Activated CD4-positive, alpha-beta T cell treated with anti-CD3 and anti-CD28 coated beads, Interleukin-2, amount 10 ng/mL, durations not matched to agents 24 days and 14 days (primary cell): Measurements from ENCODE around the gene RAB11FIP3. TPM values are rescaled to one million over a fixed set of nuclear protein-coding genes. Genes with fewer than 3 reads are reported as not detected.

Source experiments
- DNase-seq: peaks from one replicate; pipeline ENCODE4 v3.0.0; 2022
- H3K27ac Mint-ChIP-seq: one replicate; pipeline ENCODE4 v1.8.0; 2022; ENCODE audit warnings: mild to moderate bottlenecking, mixed read lengths
- H3K27me3 Mint-ChIP-seq: one replicate; pipeline ENCODE4 v1.8.0; 2022; ENCODE audit warnings: mixed read lengths
- H3K36me3 Mint-ChIP-seq: one replicate; pipeline ENCODE4 v1.8.0; 2022; ENCODE audit warnings: low read depth, mild to moderate bottlenecking, mixed read lengths
- H3K4me1 Mint-ChIP-seq: one replicate; pipeline ENCODE4 v1.8.0; 2021; ENCODE audit warnings: mixed read lengths
- H3K4me3 Mint-ChIP-seq: one replicate; pipeline ENCODE4 v1.8.0; 2022; ENCODE audit warnings: mild to moderate bottlenecking, moderate library complexity, mixed read lengths
- H3K9me3 Mint-ChIP-seq: one replicate; pipeline ENCODE4 v1.8.0; 2021; ENCODE audit warnings: mixed read lengths
- intact Hi-C: fragments of 100-400 bp; cut with micrococcal nuclease; formaldehyde crosslinking; loops from one replicate; pipeline ENCODE4 v1.15.1; 2023
- total RNA-seq: library from RNA; stranded (reverse); gene quantifications from 2 replicates; pipeline ENCODE4 v1.2.3, GENCODE V29; 2022

RAB11FIP3 gene
- total RNA-seq, 1 donor from 2014 or later = 40.2 TPM

GRCh38 chr16:548586-548985, 123.1 kb downstream of the RAB11FIP3 start:
- Mint-ChIP-seq H3K27ac (no peak overlapping the region), H3K36me3 (peaks cover 8% of the 10 kb centered on the region), H3K9me3 (no peaks in the 10 kb centered on the region), H3K4me3 (no peak overlapping the region), H3K27me3 (no peaks in the 10 kb centered on the region), H3K4me1 (no peaks in the 10 kb centered on the region)
- intact Hi-C loops = no loop called here
- DNase-seq = no peak

GRCh38 chr16:549544-550263, 124.3 kb downstream of the RAB11FIP3 start:
- no peaks in the 10 kb centered on the region for H3K4me1 Mint-ChIP-seq
- intact Hi-C loops = no loop called here
- no peaks in the 10 kb centered on the region for H3K27me3 Mint-ChIP-seq
- no peaks in the 10 kb centered on the region for H3K9me3 Mint-ChIP-seq
- H3K27ac Mint-ChIP-seq = no peak overlapping the region
- H3K4me3 Mint-ChIP-seq = no peak overlapping the region
- peaks cover 10% of the 10 kb centered on the region for H3K36me3 Mint-ChIP-seq
- no peak for DNase-seq

GRCh38 chr16:551210-551609, 125.8 kb downstream of the RAB11FIP3 start:
- Mint-ChIP-seq H3K4me1 (no peaks in the 10 kb centered on the region), H3K27ac (no peak overlapping the region), H3K9me3 (no peaks in the 10 kb centered on the region), H3K4me3 (no peak overlapping the region), H3K36me3 (peaks cover 4% of the 10 kb centered on the region), H3K27me3 (no peaks in the 10 kb centered on the region)
- intact Hi-C loops = no loop called here
- no peak for DNase-seq

- no peak overlapping the region for H3K4me3 Mint-ChIP-seq
- peaks cover 4% of the 10 kb centered on the region for H3K36me3 Mint-ChIP-seq
- H3K27me3 Mint-ChIP-seq = no peaks in the 10 kb centered on the region
- no peak overlapping the region for H3K27ac Mint-ChIP-seq
- H3K4me1 Mint-ChIP-seq = no peaks in the 10 kb centered on the region
- DNase-seq = no peak
- H3K9me3 Mint-ChIP-seq = no peaks in the 10 kb centered on the region
- intact Hi-C loops = no loop called here
Observed at GRCh38 chr16:552171-552570, 126.7 kb downstream of the RAB11FIP3 start.

DNA sequence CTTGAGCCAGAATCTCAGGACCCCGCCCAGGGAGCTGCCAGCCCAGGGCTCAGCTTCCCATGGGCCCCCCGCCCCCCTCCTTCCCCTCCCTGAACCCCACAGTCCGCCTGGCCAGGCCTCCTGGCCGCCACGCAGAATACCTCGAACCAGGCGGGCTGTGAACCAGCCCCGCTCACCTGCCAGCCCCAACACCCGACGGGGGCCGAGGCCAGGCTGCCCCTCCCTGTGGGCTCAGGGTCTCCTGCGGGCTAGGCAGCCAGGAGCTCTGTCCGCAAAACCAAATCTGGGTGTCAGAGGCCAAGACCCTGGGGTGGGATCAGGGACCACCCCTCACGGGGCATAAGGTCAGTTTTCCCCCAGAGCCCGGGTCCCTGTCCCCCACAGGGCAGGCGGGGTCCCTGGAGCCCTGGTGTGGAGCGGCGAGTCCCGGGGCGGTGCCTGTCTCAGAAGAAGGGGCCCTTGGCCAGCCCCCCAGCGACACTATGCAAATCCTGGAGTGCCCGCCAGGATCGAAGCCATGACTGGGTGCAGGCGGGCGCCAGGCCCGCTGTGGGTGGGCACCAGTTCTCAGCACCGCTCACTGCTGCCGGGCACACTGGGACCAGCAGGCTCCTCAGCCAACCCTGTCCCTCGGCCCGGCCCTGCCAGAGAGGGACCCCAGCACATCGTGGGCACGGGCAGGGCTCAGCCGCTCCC, 128.3 kb downstream of the RAB11FIP3 start:
- no peak for DNase-seq
- H3K9me3 Mint-ChIP-seq = no peaks in the 10 kb centered on the region
- no peaks in the 10 kb centered on the region for H3K4me1 Mint-ChIP-seq
- peaks cover 4% of the 10 kb centered on the region for H3K36me3 Mint-ChIP-seq
- H3K27me3 Mint-ChIP-seq = peaks cover 4% of the 10 kb centered on the region
- intact Hi-C loops = no loop called here
- H3K4me3 Mint-ChIP-seq = no peak overlapping the region
- H3K27ac Mint-ChIP-seq = no peak overlapping the region

DNA sequence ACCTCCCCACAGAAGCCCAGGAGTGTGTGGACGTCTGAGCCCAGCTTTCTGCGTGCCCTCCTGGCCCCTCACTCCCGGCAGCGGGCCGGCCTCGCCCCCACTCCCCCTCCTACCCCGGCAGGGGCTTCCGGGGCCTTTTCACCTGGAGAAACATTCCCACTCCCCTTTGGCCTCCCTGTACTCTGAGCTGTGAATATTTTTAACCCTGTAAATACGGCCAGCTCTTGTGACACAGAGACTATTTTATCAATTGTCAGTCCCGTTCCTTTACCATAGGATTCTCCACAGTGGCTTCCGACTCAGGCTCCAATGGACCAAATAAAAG, 128.8 kb downstream of the RAB11FIP3 start:
- no peaks in the 10 kb centered on the region for H3K4me1 Mint-ChIP-seq
- H3K4me3 Mint-ChIP-seq = no peak overlapping the region
- peaks cover 4% of the 10 kb centered on the region for H3K27me3 Mint-ChIP-seq
- intact Hi-C loops = no loop called here
- peaks cover 2% of the 10 kb centered on the region for H3K36me3 Mint-ChIP-seq
- H3K27ac Mint-ChIP-seq = no peak overlapping the region
- DNase-seq = no peak
- no peaks in the 10 kb centered on the region for H3K9me3 Mint-ChIP-seq

GRCh38 chr16:554640-555365, 129.4 kb downstream of the RAB11FIP3 start:
- DNase-seq = no peak
- no peaks in the 10 kb centered on the region for H3K4me1 Mint-ChIP-seq
- peaks cover 6% of the 10 kb centered on the region for H3K27me3 Mint-ChIP-seq
- no peak overlapping the region for H3K4me3 Mint-ChIP-seq
- no peak overlapping the region for H3K27ac Mint-ChIP-seq
- H3K9me3 Mint-ChIP-seq = no peaks in the 10 kb centered on the region
- peaks cover 2% of the 10 kb centered on the region for H3K36me3 Mint-ChIP-seq
- intact Hi-C loops = no loop called here

DNA sequence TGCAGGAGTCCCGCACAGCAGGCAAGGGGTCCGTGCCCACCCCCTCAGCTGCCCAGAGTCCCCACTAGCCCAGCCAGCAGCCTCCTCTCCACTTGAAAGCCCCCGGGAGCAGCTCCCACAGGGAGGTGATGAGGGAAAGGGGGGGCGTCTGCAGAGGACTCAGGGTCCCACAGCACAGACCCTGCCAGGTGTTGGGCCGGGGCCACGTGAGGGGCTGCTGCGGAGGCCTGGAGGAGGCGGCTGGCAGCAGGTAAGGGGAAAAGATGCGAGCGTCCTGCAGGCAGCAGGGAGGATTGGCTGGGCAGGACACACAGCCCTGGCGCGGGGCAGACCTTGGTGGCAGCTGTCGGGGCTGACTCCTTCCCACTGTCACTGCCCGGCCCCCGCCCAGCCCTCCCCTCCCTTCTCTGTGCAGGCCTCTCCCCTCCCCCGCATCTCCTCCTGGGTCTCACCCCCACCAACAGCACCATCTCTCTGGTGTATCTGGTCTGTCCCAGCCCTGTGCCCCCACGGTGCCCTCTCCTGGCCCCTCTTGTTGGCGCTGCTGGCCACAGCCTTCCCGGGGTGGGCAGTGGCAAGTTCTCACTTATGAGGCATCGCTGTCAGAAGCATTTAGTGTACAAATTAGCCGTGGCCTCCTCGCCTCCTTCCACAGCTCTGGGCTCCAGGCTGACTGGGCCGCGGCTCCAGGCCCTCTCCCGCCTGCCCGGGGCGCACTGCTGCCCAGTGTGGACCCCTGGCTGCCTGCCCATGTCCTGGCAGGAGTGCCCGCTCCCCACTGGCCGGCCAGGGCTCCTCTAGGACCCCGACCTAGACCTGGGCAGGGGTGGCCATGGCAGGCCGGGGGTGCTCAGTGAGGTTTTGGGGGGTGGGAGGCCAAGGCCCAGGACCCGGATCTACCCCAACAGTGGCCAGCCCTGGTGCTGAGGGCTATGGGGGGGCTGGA, 130.4 kb downstream of the RAB11FIP3 start:
- H3K4me1 Mint-ChIP-seq = no peaks in the 10 kb centered on the region
- H3K27me3 Mint-ChIP-seq = peaks cover 6% of the 10 kb centered on the region
- H3K27ac Mint-ChIP-seq = no peak overlapping the region
- H3K36me3 Mint-ChIP-seq = peaks cover 2% of the 10 kb centered on the region
- DNase-seq = no peak
- no peaks in the 10 kb centered on the region for H3K9me3 Mint-ChIP-seq
- intact Hi-C loops = no loop called here
- H3K4me3 Mint-ChIP-seq = no peak overlapping the region

DNA sequence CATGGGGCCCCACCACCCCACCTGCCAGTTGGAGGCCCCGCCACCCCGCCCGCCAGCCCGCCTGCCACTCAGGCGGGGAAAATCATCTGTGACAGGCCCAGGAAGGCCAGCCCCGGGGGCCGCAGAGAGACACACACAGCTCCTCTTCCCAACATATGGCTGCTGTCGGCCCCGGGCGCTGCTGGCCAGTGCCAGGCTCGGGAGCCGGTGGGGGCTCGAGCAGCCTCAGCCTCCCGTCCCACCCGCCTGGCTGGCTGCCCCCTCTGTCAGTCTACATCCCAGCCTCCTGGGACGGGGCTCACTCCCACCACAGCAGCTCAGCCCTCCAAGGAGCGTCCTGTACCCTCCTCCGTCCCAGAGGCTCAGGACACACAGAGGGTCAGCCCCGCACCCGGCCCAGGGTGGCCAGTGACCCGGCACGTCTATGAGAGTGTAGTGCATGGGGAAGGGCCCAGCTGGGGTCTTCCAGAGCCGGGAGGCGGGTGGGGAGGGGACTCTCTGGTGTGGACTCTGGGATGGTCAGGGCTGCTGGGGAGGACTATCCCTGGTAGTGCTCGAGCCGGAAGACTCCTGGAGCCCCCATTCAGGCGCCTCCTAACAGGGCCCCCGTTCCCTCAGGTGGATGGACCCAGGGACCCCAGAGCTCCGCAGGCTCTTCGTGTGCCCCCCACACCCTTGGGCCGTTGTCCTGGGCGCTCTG, 131.2 kb downstream of the RAB11FIP3 start:
- no peak for DNase-seq
- peaks cover 2% of the 10 kb centered on the region for H3K36me3 Mint-ChIP-seq
- intact Hi-C loops = no loop called here
- H3K9me3 Mint-ChIP-seq = no peaks in the 10 kb centered on the region
- H3K4me3 Mint-ChIP-seq = no peak overlapping the region
- H3K27me3 Mint-ChIP-seq = peaks cover 8% of the 10 kb centered on the region
- H3K4me1 Mint-ChIP-seq = no peaks in the 10 kb centered on the region
- no peak overlapping the region for H3K27ac Mint-ChIP-seq

DNA sequence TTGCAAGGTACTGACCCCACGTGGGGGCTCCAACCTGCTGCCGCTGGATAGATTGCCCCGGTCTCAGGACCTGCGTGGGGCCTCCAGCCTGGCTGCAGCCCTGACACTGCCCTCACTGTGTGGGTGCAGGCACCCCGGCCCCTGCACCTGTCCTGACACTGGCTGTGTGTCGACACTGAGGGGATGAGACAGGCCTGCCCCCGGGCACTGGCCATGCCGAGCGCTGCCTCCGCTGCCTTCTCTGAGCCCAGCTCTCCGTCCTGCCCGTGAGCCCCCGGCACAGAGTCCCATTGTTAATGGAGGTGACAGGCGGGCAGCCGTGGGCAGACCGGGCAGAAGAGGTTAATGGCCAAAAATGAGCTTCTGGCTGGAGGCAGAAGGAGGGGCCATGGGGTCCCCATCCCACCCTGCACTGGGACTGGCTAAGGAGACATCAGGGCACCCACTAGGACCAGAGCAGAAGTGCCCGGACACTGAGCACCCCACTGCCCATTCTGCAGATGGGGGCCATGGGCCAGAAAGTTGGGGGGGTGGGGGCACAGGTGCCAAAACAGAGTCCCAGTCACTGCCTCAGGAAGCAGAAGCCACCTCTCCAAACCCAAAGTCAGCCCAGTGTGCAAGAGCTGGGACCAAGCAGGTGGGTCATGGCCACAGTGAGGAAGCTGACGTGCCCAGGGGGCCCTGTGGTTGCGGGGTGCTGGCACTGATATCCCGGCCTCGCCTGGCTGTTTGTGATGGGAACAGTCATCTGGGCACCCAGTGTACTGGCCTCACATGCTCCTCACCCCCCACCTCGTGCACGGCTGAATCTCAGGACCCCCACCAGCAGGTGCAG, 132.2 kb downstream of the RAB11FIP3 start:
- H3K27me3 Mint-ChIP-seq = peaks cover 10% of the 10 kb centered on the region
- H3K27ac Mint-ChIP-seq = no peak overlapping the region
- DNase-seq = no peak
- H3K4me1 Mint-ChIP-seq = no peaks in the 10 kb centered on the region
- no peaks in the 10 kb centered on the region for H3K9me3 Mint-ChIP-seq
- H3K4me3 Mint-ChIP-seq = no peak overlapping the region
- intact Hi-C loops = no loop called here
- H3K36me3 Mint-ChIP-seq = peaks cover 2% of the 10 kb centered on the region

DNA sequence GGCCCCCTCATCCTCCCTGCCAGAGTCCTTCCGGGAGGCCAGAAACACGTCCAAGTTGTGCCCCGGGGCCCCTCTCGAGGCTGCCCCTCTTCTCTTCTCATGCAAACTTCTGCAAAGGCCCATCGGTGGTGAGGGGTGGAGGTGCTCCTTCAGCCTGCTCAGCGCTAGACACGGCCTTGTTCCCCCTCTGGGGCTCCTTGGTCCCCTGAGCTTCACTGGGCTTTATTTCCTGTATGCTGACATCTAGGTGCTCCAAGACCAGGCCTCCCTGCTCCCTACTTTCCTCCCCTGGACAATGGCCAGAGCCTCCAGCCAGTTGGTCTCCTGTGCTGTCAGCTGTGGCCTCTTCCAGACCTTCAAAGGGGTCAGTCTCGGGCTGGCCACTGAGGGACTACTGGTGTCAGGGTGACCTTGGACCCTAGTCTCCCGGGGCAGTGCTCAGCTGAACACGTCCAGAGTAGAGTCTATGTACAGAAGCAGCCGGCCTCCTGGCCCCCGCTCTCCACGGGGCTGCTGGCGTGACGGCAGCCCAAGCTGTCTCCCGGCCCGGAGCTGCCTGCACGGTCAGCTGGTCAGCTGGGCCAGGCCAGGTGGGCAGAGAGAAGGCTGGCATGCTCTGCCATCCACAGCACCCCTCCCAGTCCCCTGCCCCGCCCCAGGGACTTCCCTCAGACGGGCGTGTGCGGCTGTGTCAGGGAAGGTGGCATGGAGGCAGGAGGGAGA, 133.0 kb downstream of the RAB11FIP3 start:
- Mint-ChIP-seq H3K4me3 (no peak overlapping the region), H3K27ac (no peak overlapping the region), H3K36me3 (peaks cover 2% of the 10 kb centered on the region), H3K4me1 (no peaks in the 10 kb centered on the region), H3K27me3 (peaks cover 10% of the 10 kb centered on the region), H3K9me3 (no peaks in the 10 kb centered on the region)
- intact Hi-C loops = no loop called here
- no peak for DNase-seq

DNA sequence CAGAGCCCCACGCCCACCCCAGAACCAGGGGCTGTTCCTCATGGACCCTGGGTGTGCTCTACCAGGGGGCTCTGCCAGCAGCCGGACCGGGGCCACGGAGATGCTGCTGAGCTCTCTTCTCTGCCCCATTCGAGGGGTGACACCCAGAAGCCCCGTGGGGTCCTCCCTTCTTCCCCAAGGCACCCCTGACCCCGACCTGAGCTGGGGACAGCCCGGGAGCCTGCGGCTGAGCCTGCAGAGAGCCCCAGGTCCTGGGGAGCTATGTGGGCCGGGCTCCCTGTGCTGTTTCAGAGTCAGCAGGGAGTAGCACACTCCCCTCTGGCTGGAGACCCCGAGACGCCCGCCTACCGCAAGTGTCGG, 133.6 kb downstream of the RAB11FIP3 start:
- no peaks in the 10 kb centered on the region for H3K4me1 Mint-ChIP-seq
- no peaks in the 10 kb centered on the region for H3K9me3 Mint-ChIP-seq
- H3K4me3 Mint-ChIP-seq = no peak overlapping the region
- H3K36me3 Mint-ChIP-seq = peaks cover 2% of the 10 kb centered on the region
- intact Hi-C loops = no loop called here
- no peak overlapping the region for H3K27ac Mint-ChIP-seq
- no peak for DNase-seq
- H3K27me3 Mint-ChIP-seq = peaks cover 10% of the 10 kb centered on the region
